Lower lobe of right lung (tissue), 2 donors: Measurements from ENCODE around the gene ATXN1. TPM values are rescaled to one million over a fixed set of nuclear protein-coding genes. Genes with fewer than 3 reads are reported as not detected.

Source experiments
- ATAC-seq, 2 donors: fragments of 200-7000 bp; cut with Tn5 transposase; one replicate each; pipeline ENCODE4 v1.9.1; 2020 to 2022; ENCODE audit warnings: mild to moderate bottlenecking in 2 of 2, moderate library complexity in 2 of 2
- DNase-seq: peaks from one replicate; pipeline ENCODE4 v3.0.0-alpha.2; 2020
- H3K27ac ChIP-seq: fragments of 200-600 bp; one replicate; pipeline ENCODE4 v1.8.0; 2022
- H3K27me3 ChIP-seq: fragments of 200-600 bp; one replicate; pipeline ENCODE4 v1.8.0; 2022; ENCODE audit warnings: low read depth
- H3K36me3 ChIP-seq: fragments of 200-600 bp; one replicate; pipeline ENCODE4 v1.8.0; 2022; ENCODE audit warnings: mild to moderate bottlenecking
- H3K4me1 ChIP-seq: fragments of 200-600 bp; one replicate; pipeline ENCODE4 v1.8.0; 2022
- H3K4me3 ChIP-seq: fragments of 200-600 bp; one replicate; pipeline ENCODE4 v1.8.0; 2022; ENCODE audit warnings: mild to moderate bottlenecking
- H3K9me3 ChIP-seq: fragments of 200-600 bp; one replicate; pipeline ENCODE4 v1.8.0; 2022
- CTCF ChIP-seq: fragments of 200-600 bp; IDR thresholded peaks from one replicate; pipeline ENCODE4 v1.8.0; 2022; ENCODE audit warnings: antibody characterized with exemption, mild to moderate bottlenecking
- intact Hi-C: fragments of 100-400 bp; cut with DNase I; formaldehyde crosslinking; loops from one replicate; pipeline ENCODE4 v1.11.0; 2022
- total RNA-seq: library from RNA; stranded (reverse); fragmentation: NEBNext Ultra II Directional; extraction: Animal tissue kit (Norgen Biotek cat#: 25700); gene quantifications from one replicate; pipeline ENCODE4 v1.2.1, GENCODE V29; 2021
- donor health status: DM: no; HTN: yes; CAD: no; lungs with severe emphysema.

Gene ATXN1
- total RNA-seq, 1 donor from 2014 or later: 75.9 TPM

- ATAC-seq (no peak), DNase-seq (no peak)
- Histone ChIP-seq H3K4me3 (no peak overlapping the region), H3K4me1 (peaks cover 74% of the 10 kb centered on the region), H3K9me3 (no peaks in the 10 kb centered on the region), H3K27me3 (no peaks in the 10 kb centered on the region), H3K36me3 (no peaks in the 10 kb centered on the region), H3K27ac (no peak overlapping the region)
- intact Hi-C loops: no loop called here
- no peak for TF ChIP-seq CTCF
Measured at GRCh38 chr6:16729744-16730143, 31.5 kb downstream of the ATXN1 start.

DNA sequence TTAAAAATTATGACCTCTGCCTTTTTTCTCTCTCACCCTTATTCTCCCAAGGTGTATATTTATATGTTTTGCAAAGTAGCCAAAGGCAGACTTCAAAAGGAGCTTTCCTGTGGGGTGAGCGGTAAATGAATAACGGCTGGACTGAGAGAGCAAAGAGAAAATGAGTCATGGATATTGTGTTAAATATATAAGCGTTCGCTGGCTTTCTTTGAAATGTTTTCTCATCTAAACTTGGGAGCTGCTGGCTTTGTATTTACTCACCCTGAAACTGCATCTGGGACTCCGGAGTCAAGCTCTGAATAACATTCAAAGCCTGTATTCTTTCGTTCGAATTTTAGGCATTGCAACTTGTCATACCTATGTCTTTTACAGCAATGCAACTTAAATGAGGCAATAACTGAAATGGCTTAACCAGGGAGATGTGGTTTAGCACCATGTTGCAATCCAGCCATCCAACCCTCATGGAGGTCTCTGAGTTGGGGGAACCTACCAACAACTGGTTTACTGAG is 32.0 kb downstream of the ATXN1 start:
- Histone ChIP-seq H3K36me3 (no peaks in the 10 kb centered on the region), H3K27me3 (no peaks in the 10 kb centered on the region), H3K4me1 (peaks cover 79% of the 10 kb centered on the region), H3K27ac (no peak overlapping the region), H3K9me3 (no peaks in the 10 kb centered on the region), H3K4me3 (no peak overlapping the region)
- ATAC-seq (no peak), DNase-seq (no peak)
- no peak for TF ChIP-seq CTCF
- intact Hi-C loops: no loop called here

DNA sequence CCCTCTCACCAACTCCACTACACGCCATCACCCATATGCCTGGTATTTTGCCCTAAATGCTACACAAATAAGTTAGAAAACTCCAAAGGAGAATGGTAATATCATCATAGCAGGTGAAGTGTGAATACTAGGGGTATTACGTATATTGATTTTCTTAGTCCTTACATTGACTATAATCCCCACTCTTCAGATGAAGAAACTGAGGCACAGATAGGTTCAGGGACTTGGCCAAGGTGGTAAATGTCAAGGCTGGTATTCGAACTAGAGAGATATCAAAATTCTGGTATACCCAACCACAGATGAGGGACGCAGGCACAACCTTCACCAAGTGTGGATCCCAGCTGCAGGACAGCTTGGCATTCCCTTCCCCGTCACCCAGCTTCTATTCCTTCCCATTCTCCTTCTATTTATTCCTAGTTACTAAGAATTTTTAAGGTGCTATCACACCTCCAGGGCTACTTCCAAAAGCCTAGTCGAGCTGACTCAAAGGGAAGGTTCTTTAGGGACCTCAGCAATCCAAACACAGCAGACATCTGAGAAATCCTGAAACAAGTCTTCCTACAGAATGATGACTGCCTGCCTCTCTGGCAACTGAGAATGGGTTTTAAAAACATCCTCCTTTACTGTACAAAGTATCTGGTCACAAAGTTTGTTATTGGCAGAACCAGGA is 32.6 kb downstream of the ATXN1 start:
- no peak for TF ChIP-seq CTCF
- Histone ChIP-seq H3K4me3 (no peak overlapping the region), H3K36me3 (no peaks in the 10 kb centered on the region), H3K4me1 (peaks cover 85% of the 10 kb centered on the region), H3K27me3 (no peaks in the 10 kb centered on the region), H3K27ac (peak overlapping the region; percentile 15), H3K9me3 (no peaks in the 10 kb centered on the region)
- ATAC-seq (no peak), DNase-seq (no peak)
- intact Hi-C loops: no loop called here

GRCh38 chr6:16727996-16728395 is 33.3 kb downstream of the ATXN1 start:
- no peak for TF ChIP-seq CTCF
- H3K27ac ChIP-seq: peak overlapping the region; percentile 15

DNA sequence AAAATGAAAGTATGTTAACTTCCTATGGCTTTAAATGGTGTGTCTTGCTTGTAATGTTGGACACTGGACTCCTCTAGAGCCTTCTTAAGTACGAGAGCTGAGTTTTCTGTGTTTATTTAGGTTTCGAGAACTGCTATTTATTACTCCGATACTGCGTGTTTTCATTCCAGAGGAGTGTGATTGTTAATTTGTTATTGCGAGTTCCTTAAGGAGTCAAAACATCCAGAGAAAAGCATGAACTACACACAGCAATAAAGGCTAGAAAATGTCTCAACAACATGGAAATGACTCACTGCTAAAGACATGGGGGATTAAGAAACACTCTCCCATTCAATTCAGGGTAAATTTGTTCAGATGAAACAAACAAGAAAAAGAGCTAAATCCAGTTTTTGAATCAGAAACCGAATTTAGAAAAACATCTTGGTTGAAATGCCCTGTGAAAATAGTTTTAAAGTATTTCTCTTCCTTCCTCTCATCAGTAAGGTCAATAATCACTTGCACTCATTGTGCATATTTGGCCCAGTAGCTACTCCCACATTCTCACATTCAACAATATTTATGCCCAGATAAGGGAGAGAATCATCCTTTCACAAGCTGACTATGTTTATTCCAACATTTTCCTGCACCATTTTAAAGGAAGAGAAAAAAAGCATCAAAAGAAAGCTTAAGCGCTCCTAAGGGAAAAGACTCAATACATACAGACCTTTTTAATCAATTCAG is 36.0 kb downstream of the ATXN1 start:
- Histone ChIP-seq H3K9me3 (no peaks in the 10 kb centered on the region), H3K4me3 (no peak overlapping the region), H3K27me3 (no peaks in the 10 kb centered on the region), H3K4me1 (peaks cover 63% of the 10 kb centered on the region), H3K27ac (peak overlapping the region; percentile 10), H3K36me3 (no peaks in the 10 kb centered on the region)
- no peak for TF ChIP-seq CTCF
- intact Hi-C loops: no loop called here
- DNase-seq (no peak), ATAC-seq (peak; percentile 52 to 69)

More at GRCh38 chr6:16727996-16728395, 33.3 kb downstream of the ATXN1 start:
- Histone ChIP-seq H3K27me3 (no peaks in the 10 kb centered on the region), H3K36me3 (no peaks in the 10 kb centered on the region), H3K4me3 (no peak overlapping the region), H3K9me3 (no peaks in the 10 kb centered on the region), H3K4me1 (peaks cover 90% of the 10 kb centered on the region)
- intact Hi-C loops: no loop called here
- DNase-seq (peak; percentile 61), ATAC-seq (peak; percentile 42 to 67)
